ENCODE data around the gene PLCB2.

The PLCB2 gene

DNA sequence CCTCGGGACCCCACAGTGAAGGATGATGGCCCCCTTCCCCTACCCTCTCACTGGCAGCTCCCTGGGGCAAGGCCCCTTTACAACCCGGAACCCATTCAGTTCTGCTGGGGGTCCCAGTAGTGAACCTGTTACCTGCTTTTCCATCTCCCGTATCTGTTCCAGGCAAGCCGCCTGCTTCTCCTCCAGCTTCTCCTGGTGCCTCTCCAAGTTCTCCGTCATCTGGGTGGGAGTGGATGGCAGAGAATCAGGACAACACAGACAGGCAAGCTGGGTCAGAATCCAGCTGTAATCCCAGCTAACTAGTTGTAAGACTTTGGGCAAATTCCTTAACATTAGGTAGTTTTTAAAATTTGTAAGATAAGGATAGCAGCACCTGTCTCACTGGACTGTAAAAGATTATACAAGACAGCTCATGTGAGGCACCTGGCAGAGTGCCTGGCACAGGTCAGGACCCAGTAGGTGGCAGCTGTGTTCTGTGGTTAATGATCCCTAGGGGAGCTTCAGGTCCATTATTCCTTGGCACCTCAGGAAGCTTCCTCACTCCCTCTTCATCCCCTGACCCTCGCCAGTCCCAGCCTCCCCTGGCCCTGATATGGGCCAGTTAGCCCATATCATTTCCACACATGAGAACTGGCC, 18.5 kb downstream of the PLCB2 start:
- H3K27ac ChIP-seq, result no peak overlapping the region
- TF ChIP-seq, protein P1, sequence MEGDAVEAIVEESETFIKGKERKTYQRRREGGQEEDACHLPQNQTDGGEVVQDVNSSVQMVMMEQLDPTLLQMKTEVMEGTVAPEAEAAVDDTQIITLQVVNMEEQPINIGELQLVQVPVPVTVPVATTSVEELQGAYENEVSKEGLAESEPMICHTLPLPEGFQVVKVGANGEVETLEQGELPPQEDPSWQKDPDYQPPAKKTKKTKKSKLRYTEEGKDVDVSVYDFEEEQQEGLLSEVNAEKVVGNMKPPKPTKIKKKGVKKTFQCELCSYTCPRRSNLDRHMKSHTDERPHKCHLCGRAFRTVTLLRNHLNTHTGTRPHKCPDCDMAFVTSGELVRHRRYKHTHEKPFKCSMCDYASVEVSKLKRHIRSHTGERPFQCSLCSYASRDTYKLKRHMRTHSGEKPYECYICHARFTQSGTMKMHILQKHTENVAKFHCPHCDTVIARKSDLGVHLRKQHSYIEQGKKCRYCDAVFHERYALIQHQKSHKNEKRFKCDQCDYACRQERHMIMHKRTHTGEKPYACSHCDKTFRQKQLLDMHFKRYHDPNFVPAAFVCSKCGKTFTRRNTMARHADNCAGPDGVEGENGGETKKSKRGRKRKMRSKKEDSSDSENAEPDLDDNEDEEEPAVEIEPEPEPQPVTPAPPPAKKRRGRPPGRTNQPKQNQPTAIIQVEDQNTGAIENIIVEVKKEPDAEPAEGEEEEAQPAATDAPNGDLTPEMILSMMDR (IDR thresholded peaks at IDR 0.05), result no peak
- no peaks in the 10 kb centered on the region for H3K9me3 ChIP-seq
- H3K27me3 ChIP-seq, result no peaks in the 10 kb centered on the region
- H3K4me1 ChIP-seq (ENCODE audit: control insufficient read depth in 1 of 2, insufficient read depth in 1 of 2, low read depth in 1 of 2, low read length in 1 of 2), result peaks cover 8 to 18% of the 10 kb centered on the region in 2 experiments
- peaks cover 95% of the 10 kb centered on the region for H3K36me3 ChIP-seq
- H3K4me3 ChIP-seq (ENCODE audit: low read depth in 1 of 2, low read length in 1 of 2), result no peak overlapping the region

DNA sequence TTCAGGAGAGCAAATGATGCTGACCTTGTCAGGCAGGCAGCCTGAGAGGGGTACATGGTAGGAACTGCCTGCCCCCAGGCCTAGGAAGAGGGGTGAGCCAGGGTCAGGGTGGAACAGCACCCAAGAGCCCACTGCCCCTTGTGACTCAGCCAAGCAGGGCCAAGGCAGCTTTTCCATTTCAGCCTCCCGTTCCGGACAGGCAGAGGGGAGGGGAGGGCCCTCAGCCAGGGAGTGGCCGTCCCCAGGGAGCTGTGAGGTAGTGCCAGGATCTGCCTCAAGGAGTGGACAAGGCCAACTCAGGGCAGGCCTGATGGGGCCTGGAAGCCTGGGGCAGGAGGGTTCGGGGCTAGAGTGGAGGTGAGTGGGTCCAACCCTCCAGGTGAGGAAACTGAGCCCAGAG, 19.8 kb downstream of the PLCB2 start:
- Histone ChIP-seq H3K36me3 (peaks cover 82% of the 10 kb centered on the region), H3K27me3 (peaks cover 12% of the 10 kb centered on the region), H3K4me3 (ENCODE audit: low read depth in 1 of 2, low read length in 1 of 2) (no peak overlapping the region), H3K9me3 (no peaks in the 10 kb centered on the region), H3K27ac (no peak overlapping the region), H3K4me1 (ENCODE audit: control insufficient read depth in 1 of 2, insufficient read depth in 1 of 2, low read depth in 1 of 2, low read length in 1 of 2) (peaks cover 7 to 16% of the 10 kb centered on the region in 2 experiments)
- TF ChIP-seq, protein P1 (IDR thresholded peaks at IDR 0.05), result no peak

DNA sequence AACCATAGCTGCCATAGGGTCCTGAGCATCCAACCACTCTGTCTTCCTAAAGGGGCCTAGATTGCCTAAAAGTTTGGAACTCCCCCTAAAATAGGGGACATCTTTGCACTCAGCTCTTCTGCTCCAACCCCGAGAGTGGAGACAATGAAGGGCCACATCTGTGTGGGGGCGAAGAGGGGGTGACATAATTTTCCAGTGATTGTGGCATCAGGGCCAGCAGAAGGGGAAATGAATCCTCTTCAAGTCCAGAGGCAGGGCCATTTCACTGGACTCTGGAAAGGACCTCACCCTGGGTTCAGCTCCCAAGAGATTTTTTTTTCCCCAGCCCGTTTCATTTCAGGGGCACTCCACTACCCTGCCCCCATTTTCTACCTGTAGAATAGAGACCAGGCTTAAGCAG, 20.2 kb downstream of the PLCB2 start:
- Histone ChIP-seq H3K4me1 (ENCODE audit: control insufficient read depth in 1 of 2, insufficient read depth in 1 of 2, low read depth in 1 of 2, low read length in 1 of 2) (peaks cover 9 to 21% of the 10 kb centered on the region in 2 experiments), H3K4me3 (ENCODE audit: low read depth in 1 of 2, low read length in 1 of 2) (no peak overlapping the region), H3K36me3 (peaks cover 78% of the 10 kb centered on the region), H3K9me3 (no peaks in the 10 kb centered on the region), H3K27ac (no peak overlapping the region), H3K27me3 (peaks cover 17% of the 10 kb centered on the region)
- TF ChIP-seq, protein P1 (IDR thresholded peaks at IDR 0.05), result no peak

DNA sequence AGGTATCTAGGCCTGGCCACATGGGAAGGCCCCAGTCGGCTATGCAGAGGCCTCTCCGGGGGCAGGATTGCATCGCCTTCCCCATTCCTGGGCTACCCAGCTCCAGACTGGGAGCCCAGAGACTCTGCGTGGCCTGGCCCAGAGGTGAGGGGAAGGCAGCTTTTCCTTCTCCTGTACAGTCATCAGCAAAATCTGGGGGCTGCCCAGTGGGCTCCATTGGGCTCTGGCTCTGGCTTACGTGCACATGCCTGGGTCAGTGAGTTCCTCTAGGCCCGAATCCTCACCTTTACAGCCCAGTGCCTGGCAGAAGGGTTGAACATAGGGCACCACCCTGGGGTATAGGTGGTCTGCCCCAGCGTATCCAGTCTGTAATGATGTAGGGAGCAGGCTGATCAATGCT, 20.9 kb downstream of the PLCB2 start:
- TF ChIP-seq, protein P1 (IDR thresholded peaks at IDR 0.05), result no peak
- Histone ChIP-seq H3K27ac (peak overlapping the region; percentile 8), H3K4me3 (ENCODE audit: low read depth in 1 of 2, low read length in 1 of 2) (no peak overlapping the region), H3K36me3 (peaks cover 71% of the 10 kb centered on the region), H3K27me3 (peaks cover 17% of the 10 kb centered on the region), H3K9me3 (no peaks in the 10 kb centered on the region), H3K4me1 (ENCODE audit: control insufficient read depth in 1 of 2, insufficient read depth in 1 of 2, low read depth in 1 of 2, low read length in 1 of 2) (peaks cover 9 to 28% of the 10 kb centered on the region in 2 experiments)

DNA sequence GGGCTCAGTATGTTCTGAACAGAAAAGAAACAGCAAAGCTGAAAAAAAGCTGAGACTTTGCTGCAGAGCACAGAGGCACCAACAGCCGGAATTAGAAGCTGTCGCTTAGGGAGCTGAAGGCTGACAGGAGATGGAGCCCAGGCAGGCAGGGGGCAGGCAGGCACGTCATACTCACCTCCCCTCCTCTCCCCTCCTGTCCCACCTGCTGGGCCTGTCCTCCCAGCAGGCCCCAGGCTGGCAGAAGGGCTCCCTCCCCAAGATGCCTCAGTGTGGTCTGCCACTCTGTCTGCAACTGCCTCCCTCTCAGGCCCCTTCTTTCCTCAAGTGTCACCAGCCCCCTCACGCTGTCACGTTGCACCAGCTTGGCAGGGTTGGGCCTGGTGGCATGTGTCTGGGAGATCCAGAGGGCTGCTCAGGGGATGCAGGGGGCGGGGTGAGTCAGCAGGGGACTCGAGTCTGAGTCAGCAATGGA, 21.6 kb downstream of the PLCB2 start:
- TF ChIP-seq, protein P1 (IDR thresholded peaks at IDR 0.05), result no peak
- no peak overlapping the region for H3K4me3 ChIP-seq (ENCODE audit: low read depth in 1 of 2, low read length in 1 of 2)
- H3K27ac ChIP-seq, result peak overlapping the region; percentile 59
- H3K4me1 ChIP-seq (ENCODE audit: control insufficient read depth in 1 of 2, insufficient read depth in 1 of 2, low read depth in 1 of 2, low read length in 1 of 2), result peaks cover 16 to 32% of the 10 kb centered on the region in 2 experiments
- H3K27me3 ChIP-seq, result peaks cover 24% of the 10 kb centered on the region
- peaks cover 64% of the 10 kb centered on the region for H3K36me3 ChIP-seq
- H3K9me3 ChIP-seq, result no peaks in the 10 kb centered on the region
